HG03354 (cell line): ENCODE measurements around the gene TRAM2.

Experiments used
- ATAC-seq: cut with Tn5 transposase; IDR thresholded peaks from one replicate; pipeline ENCODE4 v1.9.1; 2021; ENCODE audit warnings: mild to moderate bottlenecking; ENCODE audit not compliant: unreplicated experiment, poor library complexity, severe bottlenecking

Gene TRAM2

DNA sequence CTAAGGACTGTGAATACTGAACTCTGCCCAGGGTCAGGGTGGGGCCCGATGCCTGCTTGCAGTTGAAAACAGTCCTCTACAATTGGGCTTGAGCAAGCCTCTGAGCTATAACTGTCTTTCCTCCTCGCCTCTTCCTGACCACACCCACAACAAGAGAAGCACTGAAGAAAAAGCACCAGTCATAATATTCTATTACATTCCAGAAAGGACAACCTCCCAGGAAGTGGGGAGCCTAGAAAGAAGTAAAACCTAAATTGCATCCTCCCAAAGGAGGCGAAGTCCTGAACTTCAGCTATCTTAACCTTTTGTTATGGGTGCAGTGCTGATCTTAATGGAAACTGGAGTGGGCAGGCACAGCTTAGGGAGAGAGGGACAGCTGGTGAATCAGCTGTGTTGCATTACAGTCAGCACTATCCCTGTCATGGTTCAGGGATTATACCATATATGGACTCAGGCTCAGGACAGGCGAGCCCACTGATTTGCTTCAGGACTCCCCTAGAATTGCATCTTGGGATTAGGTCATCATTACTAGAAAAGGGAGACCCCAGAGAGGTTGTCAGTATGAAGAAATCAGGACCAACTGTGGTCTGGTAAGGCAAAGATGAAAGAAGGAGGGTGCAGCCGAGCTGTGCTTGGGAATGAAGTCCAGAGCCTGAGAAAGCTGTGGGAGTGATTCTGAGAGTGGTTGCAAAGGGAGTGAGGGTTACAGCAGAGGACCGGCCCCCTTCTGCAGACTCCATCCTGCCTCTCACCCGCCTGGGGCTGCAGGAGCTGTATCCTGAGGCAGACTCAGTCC lies 18.3 kb upstream of the TRAM2 start:
- peak; percentile 69 for ATAC-seq

- no peak for ATAC-seq
Measured at GRCh38 chr6:52594221-52594620, 17.4 kb upstream of the TRAM2 start.

DNA sequence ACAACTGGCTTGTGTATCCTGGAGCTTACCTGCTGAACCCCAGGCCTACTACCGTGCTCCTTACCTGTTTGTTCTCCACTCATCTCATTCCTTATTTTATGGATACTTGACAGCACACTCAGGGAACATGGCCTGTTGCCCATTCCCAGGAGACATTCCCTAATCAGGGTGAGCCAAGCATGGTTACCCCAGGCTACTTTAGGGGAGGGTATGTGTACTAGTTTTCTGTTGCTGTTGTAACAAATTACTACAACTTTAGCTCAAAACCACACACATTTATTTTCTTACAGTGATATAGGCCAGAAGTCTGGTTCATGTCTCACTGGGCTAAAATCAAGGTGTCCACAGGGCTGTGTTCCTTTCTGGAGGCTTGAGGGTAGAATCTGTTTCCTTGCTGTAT lies 15.0 kb upstream of the TRAM2 start:
- no peak for ATAC-seq

- no peak for ATAC-seq
Measured at GRCh38 chr6:52590152-52590891, 13.5 kb upstream of the TRAM2 start.

- ATAC-seq = no peak
Measured at GRCh38 chr6:52588710-52589091, 11.8 kb upstream of the TRAM2 start.

GRCh38 chr6:52588087-52588709 lies 11.3 kb upstream of the TRAM2 start:
- no peak for ATAC-seq

DNA sequence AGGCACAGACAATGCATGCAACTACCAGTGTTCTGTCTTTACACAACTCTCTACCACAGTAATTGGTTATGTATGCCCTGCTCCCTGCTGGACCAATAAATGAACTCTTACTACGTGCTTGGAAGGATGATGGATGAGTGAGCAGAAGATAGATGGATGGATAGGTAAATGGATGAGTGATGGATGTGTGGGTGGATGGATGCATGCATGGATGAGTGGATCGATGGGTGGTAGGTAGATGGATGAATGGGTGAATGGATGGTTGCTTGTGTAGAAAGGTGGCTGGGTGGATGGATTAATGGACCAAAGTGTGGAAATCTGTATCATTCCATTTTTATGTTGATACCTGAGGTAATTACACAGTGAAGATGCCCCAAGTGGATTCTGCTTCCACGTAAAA lies 10.1 kb upstream of the TRAM2 start:
- no peak for ATAC-seq

GRCh38 chr6:52584203-52584602 lies 7.3 kb upstream of the TRAM2 start:
- ATAC-seq = no peak

DNA sequence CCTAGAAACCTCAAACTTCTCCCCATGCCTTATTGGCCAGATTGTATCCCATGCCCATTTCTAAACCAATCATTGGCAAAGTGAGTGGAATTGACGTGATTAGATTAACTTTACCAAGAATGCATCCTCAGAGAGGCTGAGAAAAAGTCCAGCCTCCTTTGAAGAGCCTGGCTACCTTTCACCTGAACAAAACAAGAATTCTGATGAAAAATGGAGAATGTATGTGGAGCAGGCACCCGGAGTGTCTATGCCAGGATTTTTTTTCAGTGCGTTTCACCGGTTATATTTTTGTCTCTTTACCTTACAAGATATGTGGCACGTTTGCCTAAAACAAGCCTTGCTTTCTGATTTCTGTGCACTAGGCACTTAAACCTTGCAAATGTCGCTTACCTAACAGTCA lies 6.1 kb upstream of the TRAM2 start:
- ATAC-seq = no peak

DNA sequence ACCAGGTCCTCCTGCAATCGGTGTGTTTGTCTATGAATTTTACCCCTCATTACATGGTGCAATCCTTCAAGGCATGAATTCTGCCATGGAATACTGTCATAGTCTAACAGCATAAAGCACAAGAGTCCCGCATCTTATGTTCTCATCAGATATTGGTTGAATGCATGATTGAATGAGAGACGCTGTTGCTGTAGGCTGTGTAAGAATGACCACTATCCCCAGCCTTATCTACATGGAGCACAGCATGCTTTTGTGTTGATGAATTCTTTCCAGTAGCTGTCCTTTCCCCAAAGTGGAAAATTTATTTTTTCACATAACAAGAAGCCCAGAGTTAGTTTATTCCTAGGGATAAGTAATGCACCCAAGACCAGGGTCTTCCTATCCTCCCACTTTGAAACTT lies 5.6 kb upstream of the TRAM2 start:
- ATAC-seq = no peak

GRCh38 chr6:52580905-52581304 lies 4.0 kb upstream of the TRAM2 start:
- ATAC-seq = no peak

DNA sequence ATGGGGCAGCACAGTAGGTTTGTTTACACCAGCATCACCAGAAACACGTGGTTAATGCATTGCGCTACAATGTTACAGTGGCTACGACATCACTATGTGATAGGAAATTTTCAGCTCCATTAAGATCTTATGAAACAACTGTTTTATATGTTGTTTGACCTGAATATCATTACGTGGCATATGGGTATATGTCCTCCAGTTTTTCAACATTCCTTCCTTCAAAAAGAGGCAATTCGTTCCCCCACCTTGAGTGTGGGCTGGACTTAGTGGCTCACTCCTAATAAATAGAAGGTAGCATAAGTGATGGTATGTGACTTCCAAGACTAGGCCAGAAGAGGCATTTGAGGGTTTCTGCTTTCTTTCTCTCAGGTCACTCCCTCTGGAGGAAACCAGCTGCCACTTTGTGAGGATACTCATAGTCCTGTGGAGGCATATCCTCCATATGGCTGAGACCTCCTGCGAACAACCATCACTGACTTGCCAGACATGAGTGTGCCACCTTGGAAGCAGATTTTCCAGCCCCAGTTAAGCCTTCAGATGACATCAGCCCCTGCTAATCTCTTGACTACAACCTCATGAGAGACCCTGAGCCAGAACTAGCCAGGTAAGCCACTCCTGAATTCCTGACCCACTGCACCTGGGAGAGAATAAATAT lies 2.3 kb upstream of the TRAM2 start:
- no peak for ATAC-seq

DNA sequence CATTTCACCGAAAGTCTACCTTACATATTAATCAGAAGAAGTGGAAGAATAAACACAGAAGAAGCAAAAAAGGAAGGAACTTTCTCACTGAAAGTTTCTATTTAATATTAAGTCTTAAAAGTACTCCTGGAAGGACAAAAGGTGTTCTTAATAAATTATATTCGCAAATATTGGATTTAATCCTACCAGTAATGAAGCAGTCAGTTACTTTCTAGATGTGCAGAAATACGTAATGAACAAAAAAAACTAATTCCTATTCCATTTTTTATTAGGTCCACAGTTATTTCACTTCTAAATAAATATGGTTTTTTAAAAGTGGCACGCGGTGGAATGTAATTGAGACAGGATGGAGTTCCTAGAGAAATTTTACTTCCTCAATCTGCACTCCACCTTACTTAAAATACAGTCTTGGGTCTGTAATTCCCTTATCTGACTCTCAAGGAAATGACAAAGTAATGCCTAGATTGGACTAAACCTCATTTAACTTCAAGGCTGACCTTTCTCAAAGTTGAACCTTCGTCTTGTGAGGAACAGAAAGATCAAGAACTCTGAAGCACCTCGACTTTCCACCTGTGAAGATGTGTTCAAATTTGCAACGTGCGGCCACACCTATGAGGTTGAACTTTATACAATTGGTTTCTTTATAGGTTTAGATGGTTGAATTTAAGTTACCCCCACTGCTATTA lies 1.1 kb upstream of the TRAM2 start:
- no peak for ATAC-seq

- ATAC-seq = peak; percentile 70
Measured at GRCh38 chr6:52576392-52577021, 353 bp downstream of the TRAM2 start.

DNA sequence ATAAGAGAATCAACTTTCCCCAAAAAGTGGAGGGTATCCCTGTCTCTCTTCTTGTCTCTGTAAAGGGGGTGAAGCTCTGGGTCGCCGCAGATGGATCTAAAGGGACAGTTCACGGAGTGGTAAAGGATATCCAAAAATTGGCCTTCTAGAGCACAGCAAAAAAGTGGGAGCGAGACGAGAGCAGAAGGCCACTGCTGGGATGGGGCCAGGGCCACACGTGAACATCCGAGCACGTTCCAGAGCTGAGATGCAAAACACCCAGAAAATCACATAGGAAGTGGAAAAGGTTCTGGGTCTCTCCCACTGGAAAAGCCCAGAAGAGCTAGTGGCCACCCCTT lies 837 bp downstream of the TRAM2 start:
- ATAC-seq = no peak

GRCh38 chr6:52575502-52575892 lies 1.4 kb downstream of the TRAM2 start:
- ATAC-seq = no peak

DNA sequence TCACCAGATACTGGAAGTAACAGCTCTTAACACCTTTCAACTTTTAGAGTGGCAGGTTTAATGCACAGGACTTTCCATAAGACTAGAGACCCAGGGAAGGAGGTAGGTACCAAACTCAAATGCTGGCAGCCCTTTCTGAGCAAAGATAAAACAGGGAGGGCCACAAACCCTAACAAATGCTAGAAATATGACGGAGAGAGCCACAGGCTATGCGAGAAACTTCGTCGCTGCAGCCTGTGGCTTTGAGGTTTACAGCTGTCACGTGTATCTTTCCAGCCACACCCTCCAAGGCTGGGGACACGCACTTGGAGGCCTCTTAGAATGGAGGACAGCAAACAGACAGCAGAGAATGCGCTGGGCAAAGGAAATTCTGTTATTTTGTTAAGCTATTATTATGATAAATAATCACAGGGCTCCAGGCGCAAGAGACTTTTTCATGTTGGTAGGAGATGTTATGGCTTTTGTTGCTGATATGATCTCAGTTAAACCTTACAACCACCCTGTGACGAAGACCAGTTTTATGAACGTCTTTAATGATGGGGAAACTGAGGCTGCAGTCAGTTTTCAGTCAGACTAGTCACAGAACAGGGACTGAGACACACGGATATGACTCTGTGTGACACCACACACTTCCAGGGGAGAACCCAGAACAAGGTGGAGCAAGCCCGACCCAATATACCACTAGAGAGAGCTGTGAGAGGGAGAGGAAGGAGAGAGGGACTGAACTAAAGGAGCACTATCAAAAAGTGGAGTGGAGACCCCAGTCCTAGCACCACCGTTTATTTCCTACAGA lies 2.0 kb downstream of the TRAM2 start:
- peak; percentile 50 for ATAC-seq

GRCh38 chr6:52573295-52573694 lies 3.6 kb downstream of the TRAM2 start:
- ATAC-seq = no peak

DNA sequence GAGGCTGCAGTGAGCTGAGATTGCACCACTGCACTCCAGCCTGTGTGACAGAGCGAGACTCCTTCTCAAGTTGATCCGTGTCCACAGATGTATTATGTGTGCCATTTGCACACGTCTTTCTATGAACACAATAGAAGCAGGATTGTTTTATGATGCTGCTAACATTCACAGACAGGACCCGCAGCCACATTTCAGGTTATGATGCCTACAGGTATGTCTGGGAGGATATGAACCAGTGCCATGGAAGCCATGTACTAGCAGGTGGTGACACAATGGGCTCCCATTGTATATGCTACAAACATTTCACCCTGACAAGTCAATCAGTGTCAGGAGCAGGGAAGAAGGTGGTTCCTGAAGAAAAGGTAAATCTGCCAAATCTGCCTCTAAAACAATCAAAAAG lies 4.3 kb downstream of the TRAM2 start:
- ATAC-seq = no peak
